HepG2 (cell line): ENCODE measurements around the gene JPH3. TPM values are rescaled to one million over a fixed set of nuclear protein-coding genes. Genes with fewer than 3 reads are reported as not detected.

Experiments used
- ATAC-seq: fragments of 200-7000 bp; cut with Tn5 transposase; 3 replicates; pipeline ENCODE4 v1.9.1; 2020; ENCODE audit warnings: mild to moderate bottlenecking, moderate library complexity
- BruUV-seq: library from RNA; stranded (reverse); fragments of 400-500 nt; replicated peaks from 2 replicates; lab custom pipeline; 2021; lab: Mats Ljungman, UMichigan
- CTCF ChIA-PET: fragments of 300-600 bp; formaldehyde crosslinking; extraction: SDS; loops from one replicate; lab custom pipeline; 2021; ENCODE audit warnings: low total read pairs, inconsistent platforms, low intra/inter-chr PET ratio; lab: Yijun Ruan, JAX
- POLR2A ChIA-PET: fragments of 350-600 bp; sonication (Branson Sonifier 250); formaldehyde crosslinking; loops from one replicate; lab custom pipeline; 2020; ENCODE audit warnings: antibody characterized with exemption, inconsistent platforms; lab: Yijun Ruan, JAX
- DNase-seq: peaks from one replicate; pipeline ENCODE4 v3.0.0-alpha.2; 2015; ENCODE audit warnings: low spot score
- FAIRE-seq: peaks from 3 replicates; lab custom pipeline; 2011; peaks lifted over from hg19 to GRCh38; lab: Jason Lieb, UNC
- H2AFZ ChIP-seq: one replicate; pipeline ENCODE4 v1.6.1; 2011; ENCODE audit warnings: low read length, inconsistent platforms
- H3K27ac ChIP-seq: fragments of 300-600 bp; 3 replicates; pipeline ENCODE4 v1.8.0; 2011; ENCODE audit warnings: mixed run types, mild to moderate bottlenecking, mixed read lengths, low read length, inconsistent platforms; ENCODE audit not compliant: insufficient read depth; ENCODE audit errors: extremely low read length
- H3K27me3 ChIP-seq, 2 experiments: fragments of 200-600 bp in 1 of 2; 2 replicates in 1 of 2; 3 replicates in 1 of 2; pipeline versions ENCODE4 v1.6.0 to v1.8.0; 2011; ENCODE audit warnings: low read length in 2 of 2, mild to moderate bottlenecking in 2 of 2, moderate library complexity in 2 of 2, inconsistent platforms in 1 of 2; ENCODE audit not compliant: insufficient read depth in 2 of 2, control insufficient read depth in 1 of 2
- H3K36me3 ChIP-seq, 2 experiments: fragments of 200-600 bp in 1 of 2; replicated peaks in 1 of 2; 2 replicates in 1 of 2; 3 replicates in 1 of 2; pipeline versions ENCODE4 v1.5.1 to v1.8.0; 2011; ENCODE audit warnings: low read length in 2 of 2, inconsistent platforms in 1 of 2; ENCODE audit not compliant: insufficient read depth in 2 of 2, control insufficient read depth in 1 of 2
- H3K4me1 ChIP-seq: 2 replicates; pipeline ENCODE4 v1.5.1; 2012; ENCODE audit warnings: low read length, inconsistent platforms; ENCODE audit not compliant: insufficient read depth
- H3K4me2 ChIP-seq: 2 replicates; pipeline ENCODE4 v1.6.0; 2011; ENCODE audit warnings: low read depth, low read length, inconsistent platforms
- H3K4me3 ChIP-seq, 3 experiments: fragments of 200-600 bp in 1 of 3; sonication (generic), shearing (Covaris generic) in 1 of 3; replicated peaks in 1 of 3; 2 replicates each; pipeline ENCODE4 v1.5.1; 2011 to 2016; ENCODE audit warnings: low read length in 3 of 3, inconsistent platforms in 2 of 3, low read depth in 2 of 3, mild to moderate bottlenecking in 2 of 3, control low read depth in 1 of 3, mixed read lengths in 1 of 3; ENCODE audit not compliant: insufficient read depth in 1 of 3
- H3K79me2 ChIP-seq: one replicate; pipeline ENCODE4 v1.6.1; 2011; ENCODE audit warnings: low read length, inconsistent platforms; ENCODE audit not compliant: insufficient read depth
- H3K9ac ChIP-seq: 2 replicates; pipeline ENCODE4 v1.6.0; 2011; ENCODE audit warnings: mild to moderate bottlenecking, low read depth, low read length, inconsistent platforms; ENCODE audit not compliant: insufficient read depth
- H3K9me3 ChIP-seq: 2 replicates; pipeline ENCODE4 v1.5.1; 2012; ENCODE audit warnings: mild to moderate bottlenecking, low read length
- H4K20me1 ChIP-seq: 2 replicates; pipeline ENCODE4 v1.6.0; 2011; ENCODE audit warnings: inconsistent platforms, mild to moderate bottlenecking, low read length, moderate library complexity; ENCODE audit not compliant: insufficient read depth
- CTCF ChIP-seq: sonication (generic); formaldehyde crosslinking; IDR thresholded peaks from 2 replicates; pipeline ENCODE4 v1.5.0; 2020; ENCODE audit warnings: mild to moderate bottlenecking, missing genetic modification reagents, moderate library complexity
- FOXP4 ChIP-seq: sonication (generic); formaldehyde crosslinking; IDR thresholded peaks from 2 replicates; pipeline ENCODE4 v1.4.0; 2020; ENCODE audit warnings: missing genetic modification reagents
- NFKB2 ChIP-seq: sonication (generic); formaldehyde crosslinking; IDR thresholded peaks from 2 replicates; pipeline ENCODE4 v1.4.0; 2020; ENCODE audit warnings: missing genetic modification reagents, borderline replicate concordance
- SOX13 ChIP-seq, 3 experiments: fragments of 450-650 bp in 1 of 3; sonication (generic) in 1 of 3; formaldehyde crosslinking in 1 of 3; IDR thresholded peaks in 2 of 3; conservative IDR thresholded peaks in 1 of 3; 2 replicates each; pipeline versions ENCODE4 v1.5.0 to v1.6.1; 2016 to 2020; ENCODE audit warnings: antibody characterized with exemption in 1 of 3, mild to moderate bottlenecking in 1 of 3, missing compliant biosample characterization in 1 of 3, missing genetic modification reagents in 1 of 3, moderate library complexity in 1 of 3
- ZNF589 ChIP-seq: sonication (generic); formaldehyde crosslinking; conservative IDR thresholded peaks from 2 replicates; pipeline ENCODE4 v1.8.0; 2022; ENCODE audit warnings: mild to moderate bottlenecking, moderate library complexity, missing genetic modification reagents
- WGBS: methylation state at CpG from one replicate; pipeline ENCODE4 v1.1.6; 2017; ENCODE audit warnings: low lambda C conversion rate; 5-methylcytosine and 5-hydroxymethylcytosine counted together
- in situ Hi-C: cut with HindIII; loops from 2 replicates; pipeline ENCODE4 v1.10.0; 2017; ENCODE audit warnings: low pct_unique_long_range_greater_than_20kb; ENCODE audit not compliant: extremely low pct_ligation_motif_present
- intact Hi-C: fragments of 100-400 bp; cut with micrococcal nuclease; formaldehyde crosslinking; loops from one replicate; pipeline ENCODE4 v1.10.0; 2022; ENCODE audit not compliant: unreplicated experiment
- polyA plus RNA-seq, 8 experiments: library from polyadenylated mRNA; depleted of rRNA in 3 of 8; stranded (reverse) in 7 of 8; unstranded in 1 of 8; fragments of >200 nt; fragmentation: Illumina TruSeq in 4 of 8; extraction: Trizol in 4 of 8; gene quantifications; 2 replicates each; pipeline versions ENCODE4 v1.2.1 to v1.2.3, GENCODE V29; 2011 to 2016; ENCODE audit warnings: low read depth in 4 of 8, missing spikeins in 1 of 8, mixed read lengths in 1 of 8; ENCODE audit not compliant: insufficient read depth in 1 of 8
- total RNA-seq, 5 experiments: library from RNA; depleted of rRNA; stranded (reverse); fragments of >200 nt; fragmentation: Illumina TruSeq; extraction: Trizol; gene quantifications; 2 replicates each; pipeline ENCODE4 v1.2.3, GENCODE V29; 2016; ENCODE audit warnings: low read depth in 1 of 5
- TF ChIP-seq, protein P1 (sequence below): sonication (generic); formaldehyde crosslinking; IDR thresholded peaks from 2 replicates; pipeline ENCODE4 v1.8.0; 2022; ENCODE audit warnings: mild to moderate bottlenecking, missing genetic modification reagents, moderate library complexity
- TF ChIP-seq, protein P2 (sequence below): sonication (generic); formaldehyde crosslinking; IDR thresholded peaks from 2 replicates; pipeline ENCODE4 v1.4.0; 2020; ENCODE audit warnings: missing genetic modification reagents, borderline replicate concordance

Gene JPH3
- total and polyA plus RNA-seq, 2 of the 13 experiments (the other 11 are each of a cell fraction or from before 2014, with no cell fraction given) = not detected

- in situ Hi-C loops (no loop called here), intact Hi-C loops (no loop called here)
- no peak for DNase-seq
- WGBS = 41% methylated on average over 4 of the region's 13 CpGs
- CTCF ChIA-PET = no interaction called here
- H3K27ac ChIP-seq = no peak overlapping the region
- TF ChIP-seq, protein P1, sequence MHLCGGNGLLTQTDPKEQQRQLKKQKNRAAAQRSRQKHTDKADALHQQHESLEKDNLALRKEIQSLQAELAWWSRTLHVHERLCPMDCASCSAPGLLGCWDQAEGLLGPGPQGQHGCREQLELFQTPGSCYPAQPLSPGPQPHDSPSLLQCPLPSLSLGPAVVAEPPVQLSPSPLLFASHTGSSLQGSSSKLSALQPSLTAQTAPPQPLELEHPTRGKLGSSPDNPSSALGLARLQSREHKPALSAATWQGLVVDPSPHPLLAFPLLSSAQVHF = no peak
- TF ChIP-seq FOXP4 (no peak), NFKB2 (CRISPR knock-in tag) (no peak), CTCF (peak; percentile 10; the same call in 1 of the 2 replicates), ZNF589 (CRISPR knock-in tag) (no peak), SOX13 (IDR thresholded peaks at IDR 0.05) (no peak), SOX13 (CRISPR knock-in tag; conservative IDR thresholded peaks at IDR 0.05 in 1 of 2, IDR thresholded peaks at IDR 0.05 in 1 of 2) (no peak)
- TF ChIP-seq, protein P2, sequence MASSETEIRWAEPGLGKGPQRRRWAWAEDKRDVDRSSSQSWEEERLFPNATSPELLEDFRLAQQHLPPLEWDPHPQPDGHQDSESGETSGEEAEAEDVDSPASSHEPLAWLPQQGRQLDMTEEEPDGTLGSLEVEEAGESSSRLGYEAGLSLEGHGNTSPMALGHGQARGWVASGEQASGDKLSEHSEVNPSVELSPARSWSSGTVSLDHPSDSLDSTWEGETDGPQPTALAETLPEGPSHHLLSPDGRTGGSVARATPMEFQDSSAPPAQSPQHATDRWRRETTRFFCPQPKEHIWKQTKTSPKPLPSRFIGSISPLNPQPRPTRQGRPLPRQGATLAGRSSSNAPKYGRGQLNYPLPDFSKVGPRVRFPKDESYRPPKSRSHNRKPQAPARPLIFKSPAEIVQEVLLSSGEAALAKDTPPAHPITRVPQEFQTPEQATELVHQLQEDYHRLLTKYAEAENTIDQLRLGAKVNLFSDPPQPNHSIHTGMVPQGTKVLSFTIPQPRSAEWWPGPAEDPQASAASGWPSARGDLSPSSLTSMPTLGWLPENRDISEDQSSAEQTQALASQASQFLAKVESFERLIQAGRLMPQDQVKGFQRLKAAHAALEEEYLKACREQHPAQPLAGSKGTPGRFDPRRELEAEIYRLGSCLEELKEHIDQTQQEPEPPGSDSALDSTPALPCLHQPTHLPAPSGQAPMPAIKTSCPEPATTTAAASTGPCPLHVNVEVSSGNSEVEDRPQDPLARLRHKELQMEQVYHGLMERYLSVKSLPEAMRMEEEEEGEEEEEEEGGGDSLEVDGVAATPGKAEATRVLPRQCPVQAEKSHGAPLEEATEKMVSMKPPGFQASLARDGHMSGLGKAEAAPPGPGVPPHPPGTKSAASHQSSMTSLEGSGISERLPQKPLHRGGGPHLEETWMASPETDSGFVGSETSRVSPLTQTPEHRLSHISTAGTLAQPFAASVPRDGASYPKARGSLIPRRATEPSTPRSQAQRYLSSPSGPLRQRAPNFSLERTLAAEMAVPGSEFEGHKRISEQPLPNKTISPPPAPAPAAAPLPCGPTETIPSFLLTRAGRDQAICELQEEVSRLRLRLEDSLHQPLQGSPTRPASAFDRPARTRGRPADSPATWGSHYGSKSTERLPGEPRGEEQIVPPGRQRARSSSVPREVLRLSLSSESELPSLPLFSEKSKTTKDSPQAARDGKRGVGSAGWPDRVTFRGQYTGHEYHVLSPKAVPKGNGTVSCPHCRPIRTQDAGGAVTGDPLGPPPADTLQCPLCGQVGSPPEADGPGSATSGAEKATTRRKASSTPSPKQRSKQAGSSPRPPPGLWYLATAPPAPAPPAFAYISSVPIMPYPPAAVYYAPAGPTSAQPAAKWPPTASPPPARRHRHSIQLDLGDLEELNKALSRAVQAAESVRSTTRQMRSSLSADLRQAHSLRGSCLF (CRISPR knock-in tag) = no peak
- FAIRE-seq = no peak
- H3K27me3 ChIP-seq = peaks cover 37 to 89% of the 10 kb centered on the region in 2 experiments
- BruUV-seq = no TSS peak
- no peaks in the 10 kb centered on the region for H3K36me3 ChIP-seq
- H2AFZ ChIP-seq = no peak overlapping the region
- ATAC-seq = no peak; the same call in 2 of the 3 replicates
- no peaks in the 10 kb centered on the region for H3K4me1 ChIP-seq
- H3K4me2 ChIP-seq = no peak overlapping the region
- no peaks in the 10 kb centered on the region for H3K9me3 ChIP-seq
- POLR2A ChIA-PET = no interaction called here
- H3K4me3 ChIP-seq = no peak overlapping the region
- no peaks in the 10 kb centered on the region for H3K79me2 ChIP-seq
- peaks cover 4% of the 10 kb centered on the region; the same call in 1 of the 2 replicates for H4K20me1 ChIP-seq
- H3K9ac ChIP-seq = no peak overlapping the region
These were observed 68.9 kb downstream of the JPH3 start for GRCh38 chr16:87671221-87671620.
